SKM-1 treated with dmso at 0.1 percent for 144 hours (cell line): ENCODE measurements around the gene CELF4.

Experiments used
- DNase-seq: peaks from one replicate; lab custom pipeline; 2025; ENCODE audit not compliant: unreplicated experiment; lab: John Stamatoyannopoulos, UW

The CELF4 gene

GRCh38 chr18:37395631-37396030 lies 170.0 kb downstream of the CELF4 start:
- DNase-seq = no peak

- DNase-seq = no peak
Measured at GRCh38 chr18:37395138-37395537, 170.5 kb downstream of the CELF4 start.

DNA sequence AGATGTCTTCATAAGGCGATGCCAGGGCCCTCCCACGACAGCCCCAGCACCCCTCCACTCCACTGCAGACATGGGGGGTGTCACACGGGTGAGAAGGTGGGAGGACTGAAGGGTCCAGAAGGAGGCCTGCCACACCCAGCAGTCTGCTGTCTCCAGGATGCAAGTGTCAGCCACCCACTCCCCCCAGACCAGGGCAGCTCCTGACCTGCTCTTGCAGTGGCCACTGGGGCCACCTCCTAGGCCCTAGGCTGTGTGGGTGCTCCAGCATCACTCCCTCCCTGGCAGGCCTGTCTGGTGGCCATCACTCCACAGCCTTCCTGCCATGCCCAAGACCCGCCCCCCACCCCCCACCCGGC lies 171.0 kb downstream of the CELF4 start:
- no peak for DNase-seq

GRCh38 chr18:37393945-37394609 lies 171.5 kb downstream of the CELF4 start:
- no peak for DNase-seq

DNA sequence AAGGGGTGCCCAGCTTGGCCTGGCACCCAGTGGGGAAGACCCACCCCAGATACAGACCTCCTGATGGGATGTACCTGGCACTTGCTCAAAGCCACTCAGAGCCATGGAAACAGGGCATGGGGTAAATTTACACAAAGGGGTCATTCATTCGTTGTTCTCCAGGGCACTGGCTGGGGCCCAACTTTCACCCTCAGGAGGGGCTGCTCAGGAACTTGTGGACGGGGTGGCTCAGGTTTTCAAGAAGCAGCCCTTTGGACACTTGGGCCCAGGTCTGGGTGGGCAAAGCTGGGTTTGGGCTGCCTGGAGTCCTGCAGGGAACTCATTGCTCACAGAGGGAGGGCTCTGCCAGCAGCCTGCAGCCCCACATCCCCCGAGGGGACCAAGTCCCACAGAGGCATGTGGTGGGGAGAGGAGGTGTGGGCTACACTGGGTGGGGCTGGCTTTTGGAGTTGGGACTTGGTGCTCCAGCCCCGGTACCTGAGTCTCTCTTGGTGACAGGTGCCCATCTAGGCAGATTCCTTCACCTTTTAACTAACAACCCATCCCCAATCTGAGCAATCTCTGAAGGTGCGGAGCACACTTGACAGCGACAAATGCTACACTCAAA lies 172.3 kb downstream of the CELF4 start:
- DNase-seq = no peak

DNA sequence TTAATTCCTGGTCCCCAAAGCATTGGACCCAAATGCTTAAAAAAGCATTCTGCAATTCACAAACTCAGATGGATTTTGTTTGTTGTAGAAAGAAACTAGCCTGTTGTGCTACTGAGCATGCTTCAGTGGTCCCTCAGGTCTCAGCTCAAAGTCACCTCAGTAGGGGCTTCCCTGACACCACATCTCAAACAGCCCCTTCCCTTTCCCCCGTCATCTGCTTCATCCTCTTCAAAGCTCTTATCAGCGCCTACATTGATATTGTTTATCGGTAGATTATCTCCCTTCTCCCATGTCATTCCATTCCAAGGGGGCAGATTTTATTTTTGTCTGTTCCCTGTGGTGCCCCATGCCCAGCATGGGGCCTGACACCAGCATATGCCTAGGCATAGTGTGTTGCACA lies 172.9 kb downstream of the CELF4 start:
- no peak for DNase-seq

- DNase-seq = no peak
Measured at GRCh38 chr18:37391698-37392548, 173.7 kb downstream of the CELF4 start.

DNA sequence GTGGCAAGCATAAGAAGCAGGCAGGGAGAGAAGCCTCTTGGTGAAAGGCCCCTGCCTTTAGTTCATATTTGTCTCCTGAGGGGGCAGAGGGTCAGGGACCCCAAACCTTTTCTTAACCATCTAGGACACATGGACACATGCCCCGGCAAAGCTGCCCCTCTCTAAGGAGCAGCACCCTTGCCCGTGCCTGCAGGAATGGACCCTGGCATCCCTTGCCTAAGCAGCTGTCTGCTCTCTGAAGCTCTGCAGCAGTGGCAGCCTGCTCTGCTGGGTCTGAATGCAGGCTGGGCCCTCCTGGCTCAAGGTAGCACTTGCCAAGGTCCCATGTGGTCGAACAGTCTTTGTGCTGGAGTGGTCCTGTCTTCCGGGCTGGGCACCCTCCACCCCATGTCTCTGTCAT lies 174.4 kb downstream of the CELF4 start:
- DNase-seq = no peak

DNA sequence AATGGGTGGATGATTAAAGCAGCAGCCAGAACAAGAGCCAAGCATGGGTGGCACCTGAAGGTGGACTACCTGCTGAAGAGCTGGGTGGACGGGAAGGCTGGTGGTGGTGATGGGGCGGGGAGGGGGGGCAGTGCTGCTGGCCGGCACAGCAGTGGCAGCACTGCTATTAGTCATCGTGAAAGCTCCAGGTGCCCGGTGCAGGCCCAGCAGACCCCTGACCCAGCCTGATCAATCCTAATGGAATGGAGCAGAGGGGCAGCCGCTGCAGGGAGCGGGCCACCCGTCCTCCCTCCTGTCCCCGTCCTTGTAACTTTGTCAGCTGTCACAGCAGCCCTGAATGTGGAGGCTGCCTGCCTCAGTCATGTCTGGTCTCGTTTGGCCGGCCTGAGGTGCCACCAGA lies 174.9 kb downstream of the CELF4 start:
- no peak for DNase-seq

DNA sequence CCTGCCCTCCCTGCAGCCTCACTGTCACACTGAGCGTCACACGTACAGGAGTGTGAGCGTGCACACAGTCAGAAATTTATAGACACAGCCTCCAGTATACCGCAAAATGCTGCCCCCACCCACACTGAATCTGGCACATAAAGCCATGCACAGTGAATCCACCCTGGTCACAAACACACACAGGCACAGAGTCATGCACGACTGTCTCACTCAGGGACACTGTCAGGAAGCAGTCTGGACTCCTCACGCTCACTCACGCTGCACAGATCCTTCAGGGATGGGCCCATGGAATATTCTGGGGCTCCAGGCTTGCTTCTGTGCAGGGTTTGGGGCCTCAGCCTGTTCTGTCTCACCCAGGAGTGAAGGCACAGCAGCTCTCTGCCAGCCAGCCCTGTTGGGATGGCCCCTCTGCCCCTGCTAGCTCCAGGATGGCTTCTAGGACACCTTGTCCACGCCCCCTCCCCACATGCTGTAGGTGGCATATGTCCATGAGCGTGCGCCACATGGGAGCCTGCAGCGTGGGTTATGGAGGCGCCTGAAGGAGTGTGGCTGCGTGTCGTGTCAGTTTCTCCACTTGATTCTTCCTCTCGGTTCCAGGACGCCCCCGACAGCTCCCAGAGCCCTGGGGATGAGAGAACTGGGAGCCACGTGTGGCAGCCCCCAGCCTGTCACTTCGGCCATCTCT lies 175.8 kb downstream of the CELF4 start:
- no peak for DNase-seq

GRCh38 chr18:37389041-37389440 lies 176.6 kb downstream of the CELF4 start:
- no peak for DNase-seq

GRCh38 chr18:37388413-37388812 lies 177.2 kb downstream of the CELF4 start:
- DNase-seq = no peak

- no peak for DNase-seq
Measured at GRCh38 chr18:37385846-37386778, 179.5 kb downstream of the CELF4 start.

- no peak for DNase-seq
Measured at GRCh38 chr18:37383846-37384595, 181.6 kb downstream of the CELF4 start.

DNA sequence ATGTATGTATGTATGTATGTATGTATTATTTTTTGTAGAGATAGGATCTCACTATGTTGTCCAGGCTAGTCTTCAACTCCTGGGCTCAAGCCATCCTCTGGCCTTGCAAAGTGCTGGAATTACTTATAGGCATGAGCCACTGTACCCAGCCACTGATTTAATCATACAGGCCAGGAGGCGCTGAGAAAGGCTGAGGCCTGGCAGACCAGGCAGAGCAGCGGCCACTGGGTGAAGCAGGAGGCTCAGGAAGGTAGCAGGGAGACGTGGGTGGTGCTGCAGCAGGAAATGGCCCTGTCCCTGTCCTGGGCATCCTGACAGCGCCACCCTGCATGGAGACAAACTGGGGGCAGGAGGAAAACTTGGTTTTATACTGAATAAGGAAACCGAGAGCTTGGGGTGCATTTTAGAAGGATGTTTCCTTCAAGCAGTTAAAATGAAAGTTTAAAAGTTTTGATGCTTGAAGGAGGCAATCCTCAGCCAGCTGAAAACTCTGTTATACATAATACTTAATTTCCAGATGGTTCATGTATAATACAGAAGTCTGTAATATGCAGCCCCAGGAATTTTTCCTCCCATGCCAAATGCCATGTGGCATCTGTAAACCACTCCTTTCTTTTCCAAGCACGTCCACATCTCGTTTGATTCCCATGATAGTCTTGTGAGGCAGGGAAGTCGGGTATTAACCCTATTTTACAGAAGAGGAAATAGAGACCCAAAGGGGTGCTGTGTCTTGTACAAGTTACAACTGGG lies 182.4 kb downstream of the CELF4 start:
- no peak for DNase-seq

- no peak for DNase-seq
Measured at GRCh38 chr18:37381554-37381953, 184.0 kb downstream of the CELF4 start.

DNA sequence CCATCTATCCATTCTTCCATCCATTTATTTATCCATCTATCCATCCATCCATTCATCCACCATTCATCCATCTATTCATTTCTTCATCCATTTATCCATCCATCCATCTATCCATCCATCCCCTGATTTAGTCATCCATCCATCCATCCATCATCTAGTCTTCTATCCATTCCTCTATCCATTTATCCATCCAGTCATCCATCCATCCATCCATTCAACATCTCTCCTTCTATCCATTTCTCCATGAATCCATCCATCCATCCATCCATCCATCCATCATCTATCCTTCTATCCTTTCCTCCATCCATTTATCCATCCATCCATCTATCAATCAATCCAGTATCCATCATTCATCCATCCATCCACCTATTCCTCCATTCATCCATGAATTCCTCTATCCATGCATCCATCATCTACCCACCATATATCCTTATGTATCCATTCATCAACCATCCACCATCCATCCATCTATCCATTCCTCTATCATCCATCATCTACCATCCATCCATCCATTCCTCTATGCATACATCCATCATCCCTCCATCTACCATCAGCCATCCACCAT lies 185.0 kb downstream of the CELF4 start:
- DNase-seq = no peak

DNA sequence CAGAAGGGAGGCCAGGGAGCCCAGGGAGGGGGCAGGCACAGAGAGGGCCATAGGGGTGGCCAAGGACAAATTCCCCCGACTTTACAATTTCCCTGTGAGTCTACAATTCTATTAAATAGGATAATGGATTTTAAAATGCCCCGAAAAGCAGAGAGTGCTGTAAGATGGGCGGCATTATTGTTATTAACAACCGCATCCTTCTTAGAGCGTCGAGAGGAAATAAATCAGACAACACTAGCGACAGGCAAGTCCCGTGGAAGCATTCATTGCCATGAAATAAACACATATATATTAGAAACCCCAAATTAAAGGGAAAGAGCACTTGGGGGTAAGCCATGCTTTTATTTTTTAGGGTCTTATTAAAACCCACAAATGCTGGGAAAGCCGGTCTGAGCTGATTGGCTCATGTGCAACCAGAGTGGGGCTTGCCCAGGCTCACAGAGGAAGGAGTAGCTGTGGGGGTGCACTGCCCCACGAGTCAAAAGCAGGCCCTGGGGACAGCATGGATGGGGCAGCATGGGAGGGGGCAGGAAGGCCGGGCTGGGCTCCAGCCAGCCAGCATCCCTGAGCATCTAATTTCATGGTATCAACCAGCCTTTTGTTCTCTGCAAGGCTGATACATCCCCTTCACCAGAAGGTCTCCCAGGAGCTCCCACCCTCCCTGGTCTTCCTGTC lies 187.1 kb downstream of the CELF4 start:
- DNase-seq = no peak
